AG09309 (cell line): Measurements from ENCODE around the gene TGM4.
"Not testable (repeated sequence)": the region's sequence is repeated elsewhere in the genome, so short reads cannot be mapped to it uniquely, and the experiment has no call there.

Source experiments
- DNase-seq: peaks from one replicate; pipeline ENCODE4 v3.0.0-alpha.2; 2010; ENCODE audit warnings: low read depth
- H3K4me3 ChIP-seq: 2 replicates; pipeline ENCODE4 v1.5.1; 2011; ENCODE audit warnings: mild to moderate bottlenecking, low read depth, low read length, moderate library complexity; ENCODE audit not compliant: control insufficient read depth
- TF ChIP-seq, protein P1 (sequence below): IDR thresholded peaks from 2 replicates; pipeline ENCODE4 v1.5.1; 2011; ENCODE audit warnings: mild to moderate bottlenecking, low read depth, low read length, inconsistent platforms; ENCODE audit not compliant: insufficient read depth, control insufficient read depth; ENCODE audit errors: missing control alignments

The TGM4 gene

DNA sequence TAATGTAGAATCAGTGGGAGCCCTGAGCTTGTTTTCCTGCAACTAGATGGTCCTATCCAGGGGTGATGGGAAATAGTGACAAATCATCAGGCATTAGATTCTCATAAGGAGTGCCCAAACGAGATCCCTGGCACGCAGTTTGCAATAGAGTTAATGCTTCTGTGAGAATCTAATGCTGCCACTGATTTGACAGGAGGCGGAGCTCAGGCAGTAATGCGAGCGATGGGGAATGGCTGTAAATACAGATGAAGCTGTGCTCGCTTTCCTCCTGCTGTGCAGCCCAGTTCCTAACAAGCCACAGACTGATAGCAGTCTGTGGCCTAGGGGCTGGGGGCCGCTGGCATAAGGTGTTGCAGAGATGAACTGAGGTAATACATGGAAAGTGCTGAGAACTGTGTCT lies 41.0 kb upstream of the TGM4 start:
- H3K4me3 ChIP-seq = no peak overlapping the region
- no peak for DNase-seq
- TF ChIP-seq, protein P1, sequence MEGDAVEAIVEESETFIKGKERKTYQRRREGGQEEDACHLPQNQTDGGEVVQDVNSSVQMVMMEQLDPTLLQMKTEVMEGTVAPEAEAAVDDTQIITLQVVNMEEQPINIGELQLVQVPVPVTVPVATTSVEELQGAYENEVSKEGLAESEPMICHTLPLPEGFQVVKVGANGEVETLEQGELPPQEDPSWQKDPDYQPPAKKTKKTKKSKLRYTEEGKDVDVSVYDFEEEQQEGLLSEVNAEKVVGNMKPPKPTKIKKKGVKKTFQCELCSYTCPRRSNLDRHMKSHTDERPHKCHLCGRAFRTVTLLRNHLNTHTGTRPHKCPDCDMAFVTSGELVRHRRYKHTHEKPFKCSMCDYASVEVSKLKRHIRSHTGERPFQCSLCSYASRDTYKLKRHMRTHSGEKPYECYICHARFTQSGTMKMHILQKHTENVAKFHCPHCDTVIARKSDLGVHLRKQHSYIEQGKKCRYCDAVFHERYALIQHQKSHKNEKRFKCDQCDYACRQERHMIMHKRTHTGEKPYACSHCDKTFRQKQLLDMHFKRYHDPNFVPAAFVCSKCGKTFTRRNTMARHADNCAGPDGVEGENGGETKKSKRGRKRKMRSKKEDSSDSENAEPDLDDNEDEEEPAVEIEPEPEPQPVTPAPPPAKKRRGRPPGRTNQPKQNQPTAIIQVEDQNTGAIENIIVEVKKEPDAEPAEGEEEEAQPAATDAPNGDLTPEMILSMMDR = no peak

DNA sequence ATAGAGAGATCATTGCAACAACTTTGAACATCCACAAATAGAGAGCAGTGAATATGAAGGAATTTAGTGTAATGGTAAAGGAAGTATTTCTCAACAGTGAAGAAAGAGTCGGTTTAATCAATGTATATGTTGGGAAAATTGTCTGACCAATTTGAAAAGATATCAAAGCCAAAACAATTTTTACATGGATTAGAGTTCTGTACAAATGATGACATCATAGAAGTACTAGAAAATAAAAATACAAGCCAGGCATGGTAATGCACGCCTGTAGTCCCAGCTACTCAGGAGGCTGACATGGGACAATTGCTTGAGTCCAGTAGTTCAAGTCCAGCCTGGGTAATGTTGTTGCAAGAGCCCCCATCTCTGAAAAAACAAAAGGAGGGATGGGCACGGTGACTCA lies 38.7 kb upstream of the TGM4 start:
- DNase-seq = no peak
- TF ChIP-seq, protein P1 = no peak
- H3K4me3 ChIP-seq = no peak overlapping the region

DNA sequence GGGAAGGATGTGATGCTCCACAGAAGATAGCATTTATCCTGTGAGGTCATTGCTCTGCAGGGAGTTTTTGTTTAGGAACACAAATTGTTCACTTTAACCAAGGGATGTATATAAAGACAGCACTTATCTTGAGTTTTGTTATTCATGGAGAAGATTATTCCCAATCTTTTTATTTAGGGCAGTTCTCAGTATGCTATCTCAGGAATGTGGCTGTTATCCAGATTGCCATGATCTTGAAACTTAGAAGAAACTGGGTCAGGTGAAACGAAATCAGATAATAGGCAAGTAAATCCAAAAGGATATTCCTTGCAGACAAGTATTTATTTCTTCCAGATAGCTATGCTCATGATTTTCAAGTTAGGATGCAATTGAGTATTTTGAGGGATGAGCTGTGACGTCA lies 32.0 kb upstream of the TGM4 start:
- TF ChIP-seq, protein P1 = no peak
- no peak for DNase-seq
- H3K4me3 ChIP-seq = no peak overlapping the region

DNA sequence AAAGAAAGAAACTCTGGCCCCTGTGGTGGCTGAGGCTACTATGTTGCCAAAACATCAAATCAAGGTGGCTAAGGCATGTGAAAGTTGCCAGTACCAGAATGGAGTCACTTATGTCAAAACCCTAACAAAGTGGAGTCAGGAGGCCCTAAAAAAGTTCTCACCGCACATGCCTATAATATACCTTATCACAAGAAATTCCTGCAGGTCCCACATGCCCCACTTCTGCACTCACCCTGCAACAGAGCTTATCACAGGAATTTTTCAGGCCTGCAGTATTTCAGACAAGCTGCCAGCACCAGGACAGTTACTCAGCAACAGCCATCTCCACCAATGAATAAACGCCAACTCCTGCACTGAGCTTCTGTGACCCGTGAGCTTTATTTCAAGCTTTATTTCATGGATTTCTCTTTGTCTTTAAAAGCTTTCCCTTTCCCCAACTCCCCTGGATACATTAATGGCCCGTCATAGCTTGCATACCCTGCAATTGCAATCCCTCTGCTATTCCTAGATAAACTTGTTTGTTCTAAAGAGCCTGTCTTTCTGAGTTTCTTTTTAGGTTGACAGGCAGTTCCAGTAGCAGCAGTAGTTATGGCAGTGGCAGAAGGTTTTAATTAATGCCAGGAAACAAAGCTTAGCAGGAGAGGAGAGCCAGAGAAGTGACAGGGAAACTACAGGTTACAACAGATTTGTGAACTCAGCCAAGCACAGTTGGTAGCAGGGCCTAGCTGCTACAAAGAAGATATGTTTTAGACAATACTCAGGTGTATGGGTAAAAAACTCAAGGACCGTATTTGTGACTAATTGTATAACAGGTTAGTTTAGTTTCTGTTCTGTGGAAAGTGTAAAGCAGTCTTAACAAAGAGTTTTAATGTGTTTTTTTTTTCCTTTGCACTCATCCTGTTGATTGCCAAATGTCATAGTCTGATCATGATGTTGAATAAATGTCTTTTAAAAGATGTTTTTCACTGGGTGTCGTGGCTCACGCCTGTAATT lies 28.6 kb upstream of the TGM4 start:
- DNase-seq = peak; percentile 27
- H3K4me3 ChIP-seq = no peak overlapping the region
- TF ChIP-seq, protein P1 = no peak

DNA sequence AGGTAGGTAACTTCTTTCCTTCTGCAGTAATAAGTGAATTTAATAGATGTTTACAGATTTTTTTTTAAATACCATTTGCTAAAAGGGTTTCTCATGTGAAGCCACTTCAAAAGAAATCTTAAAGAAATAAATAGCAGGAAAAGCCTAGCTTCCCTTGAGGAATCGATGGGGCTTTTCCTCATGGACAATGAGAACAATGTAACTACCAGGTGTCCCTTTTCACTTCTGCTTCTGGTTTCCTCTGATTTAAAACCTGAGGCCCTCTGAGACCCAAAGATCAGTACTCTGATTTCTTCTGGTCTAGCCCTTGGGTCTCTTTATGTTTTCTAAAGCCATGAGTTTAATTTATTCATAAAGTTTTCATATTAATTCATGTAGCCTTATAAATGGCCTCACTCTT lies 25.8 kb upstream of the TGM4 start:
- H3K4me3 ChIP-seq = no peak overlapping the region
- TF ChIP-seq, protein P1 = no peak
- DNase-seq = no peak

DNA sequence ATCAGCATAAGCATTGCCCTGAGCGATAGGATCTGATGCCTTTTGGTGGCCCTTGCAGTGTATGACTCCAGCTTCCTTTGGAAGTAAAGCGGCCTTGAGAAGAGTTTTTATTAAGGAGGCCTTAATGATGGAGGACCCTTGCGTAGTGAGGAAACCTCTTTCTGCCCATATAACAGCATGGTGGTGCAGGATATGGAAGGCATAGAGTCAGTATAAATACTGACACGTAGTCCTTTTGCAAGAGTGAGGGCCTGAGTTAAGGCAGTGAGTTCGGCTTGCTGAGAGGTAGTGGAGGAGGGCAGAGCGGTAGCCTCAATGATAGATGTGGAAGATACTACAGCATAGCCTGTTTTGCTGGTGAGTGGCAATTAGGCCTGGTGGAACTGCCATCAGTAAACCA lies 17.7 kb upstream of the TGM4 start:
- not testable (repeated sequence) for H3K4me3 ChIP-seq, DNase-seq

DNA sequence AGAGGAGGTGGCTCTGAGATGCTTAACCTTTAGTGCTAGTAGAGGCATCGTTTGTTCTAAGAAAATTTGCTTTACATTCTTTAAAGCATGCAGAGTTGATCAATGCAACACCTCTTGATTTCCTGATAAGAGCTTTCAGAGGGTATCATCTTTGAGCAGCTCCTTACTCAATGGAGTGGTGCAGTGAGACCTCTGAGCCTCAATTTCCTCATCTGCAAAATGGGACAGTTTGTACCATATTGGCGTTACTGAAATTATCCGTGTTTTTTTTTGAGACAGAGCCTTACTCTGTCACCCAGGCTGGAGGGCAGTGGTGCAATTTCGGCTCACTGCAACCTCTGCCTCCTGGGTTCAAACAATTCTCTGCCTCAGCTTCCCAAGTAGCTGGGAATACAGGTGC lies 14.3 kb upstream of the TGM4 start:
- TF ChIP-seq, protein P1 = no peak
- no peak for DNase-seq
- H3K4me3 ChIP-seq = no peak overlapping the region
